Endothelial cell of umbilical vein (primary cell): ENCODE data around the gene CCDC85A. TPM values are rescaled to one million over a fixed set of nuclear protein-coding genes. Genes with fewer than 3 reads are reported as not detected.
A peak's percentile ranks its signal among the peaks of the same experiment; 100 is the strongest.

Source experiments
- BruUV-seq: library from RNA; stranded (reverse); fragments of 400-500 nt; replicated peaks from 2 replicates; lab custom pipeline; 2021; lab: Mats Ljungman, UMichigan
- CTCF ChIA-PET: fragments of 300-600, 350-600 bp; sonication (Branson Sonifier 250); formaldehyde crosslinking; loops from one replicate; lab custom pipeline; 2021; ENCODE audit warnings: antibody characterized with exemption, inconsistent platforms; lab: Charles Lee
- POLR2A ChIA-PET: fragments of 300-600, 350-600 bp; sonication (Branson Sonifier 250); formaldehyde crosslinking; loops from one replicate; lab custom pipeline; 2021; ENCODE audit warnings: antibody characterized with exemption, inconsistent platforms; lab: Charles Lee
- DNase-seq: peaks from one replicate; pipeline ENCODE4 v3.0.0-alpha.2; 2011; ENCODE audit warnings: low read depth, low spot score
- FAIRE-seq: peaks from 2 replicates; lab custom pipeline; 2011; peaks lifted over from hg19 to GRCh38; lab: Jason Lieb, UNC
- H2AFZ ChIP-seq: 2 replicates; pipeline ENCODE4 v1.6.0; 2012; ENCODE audit warnings: low read depth, low read length, control low read depth, inconsistent platforms
- H3K27ac ChIP-seq: 2 replicates; pipeline ENCODE4 v1.5.1; 2011; ENCODE audit warnings: low read depth, mild to moderate bottlenecking, control low read depth, low read length, moderate library complexity; ENCODE audit not compliant: insufficient read depth
- H3K27me3 ChIP-seq, 2 experiments: 2 replicates each; pipeline versions ENCODE4 v1.6.0 to v1.6.1; 2011; ENCODE audit warnings: low read length in 2 of 2, mixed read lengths in 1 of 2; ENCODE audit not compliant: control insufficient read depth in 2 of 2, insufficient read depth in 2 of 2
- H3K36me3 ChIP-seq, 2 experiments: 2 replicates in 1 of 2; 3 replicates in 1 of 2; pipeline ENCODE4 v1.5.1; 2011; ENCODE audit warnings: low read length in 2 of 2, mild to moderate bottlenecking in 1 of 2, moderate library complexity in 1 of 2; ENCODE audit not compliant: control insufficient read depth in 2 of 2, insufficient read depth in 2 of 2; ENCODE audit errors: extremely low read depth in 1 of 2
- H3K4me1 ChIP-seq: 3 replicates; pipeline ENCODE4 v1.5.1; 2011; ENCODE audit warnings: mild to moderate bottlenecking, low read length; ENCODE audit not compliant: control insufficient read depth, insufficient read depth; ENCODE audit errors: extremely low read depth
- H3K4me2 ChIP-seq: 2 replicates; pipeline ENCODE4 v1.6.1; 2011; ENCODE audit warnings: low read length, control low read depth, mixed read lengths; ENCODE audit not compliant: insufficient read depth
- H3K4me3 ChIP-seq, 3 experiments: fragments of 200-600 bp in 1 of 3; sonication (generic), shearing (Covaris generic) in 1 of 3; replicated peaks in 1 of 3; 2 replicates each; pipeline ENCODE4 v1.5.1; 2011 to 2016; ENCODE audit warnings: control low read depth in 3 of 3, low read length in 3 of 3, mild to moderate bottlenecking in 2 of 3, inconsistent platforms in 1 of 3, low read depth in 1 of 3, moderate library complexity in 1 of 3; ENCODE audit not compliant: insufficient read depth in 1 of 3
- H3K79me2 ChIP-seq: 2 replicates; pipeline ENCODE4 v1.6.0; 2012; ENCODE audit warnings: low read length, inconsistent platforms; ENCODE audit not compliant: control insufficient read depth, insufficient read depth
- H3K9ac ChIP-seq: replicated peaks from 2 replicates; pipeline ENCODE3; 2011; ENCODE audit warnings: low read length, control low read depth; ENCODE audit not compliant: insufficient read depth; ENCODE audit errors: extremely low read depth
- H3K9me1 ChIP-seq: replicated peaks from 3 replicates; pipeline ENCODE4 v1.6.0; 2011; ENCODE audit warnings: mild to moderate bottlenecking, low read length; ENCODE audit not compliant: control insufficient read depth, insufficient read depth; ENCODE audit errors: extremely low read depth
- H3K9me3 ChIP-seq: replicated peaks from 2 replicates; pipeline ENCODE4 v1.5.1; 2012; ENCODE audit warnings: low read length, inconsistent platforms; ENCODE audit not compliant: control insufficient read depth, insufficient read depth
- H4K20me1 ChIP-seq: replicated peaks from 2 replicates; pipeline ENCODE3; 2011; ENCODE audit warnings: mild to moderate bottlenecking, low read length; ENCODE audit not compliant: control insufficient read depth, insufficient read depth; ENCODE audit errors: extremely low read depth
- CTCF ChIP-seq, 2 donors: IDR thresholded peaks; 1 replicate in 1 of 2; 2 replicates in 1 of 2; pipeline ENCODE4 v1.5.1; 2011; ENCODE audit warnings: low read length in 2 of 2, mild to moderate bottlenecking in 2 of 2, moderate library complexity in 2 of 2, control low read depth in 1 of 2, inconsistent platforms in 1 of 2, low read depth in 1 of 2; ENCODE audit not compliant: insufficient read depth in 1 of 2; ENCODE audit errors: extremely low read depth in 1 of 2
- EZH2 ChIP-seq: IDR thresholded peaks from 2 replicates; pipeline ENCODE4 v1.6.1; 2012; ENCODE audit warnings: borderline replicate concordance, low read depth, mild to moderate bottlenecking, moderate library complexity, low read length, inconsistent platforms; ENCODE audit not compliant: severe bottlenecking
- FOS ChIP-seq: IDR thresholded peaks from 2 replicates; pipeline ENCODE4 v1.6.1; 2011; ENCODE audit warnings: mild to moderate bottlenecking, low read length, moderate library complexity, borderline replicate concordance; ENCODE audit not compliant: insufficient read depth
- GATA2 ChIP-seq: IDR thresholded peaks from 2 replicates; pipeline ENCODE4 v1.7.0; 2011; ENCODE audit warnings: low read depth, mild to moderate bottlenecking, moderate library complexity, mixed read lengths, low read length; ENCODE audit not compliant: insufficient read length, insufficient read depth
- JUN ChIP-seq: IDR thresholded peaks from 2 replicates; pipeline ENCODE4 v1.6.1; 2011; ENCODE audit warnings: borderline replicate concordance, low read depth; ENCODE audit not compliant: insufficient read length, insufficient read depth
- MAX ChIP-seq: IDR thresholded peaks from 2 replicates; pipeline ENCODE4 v1.6.1; 2011; ENCODE audit not compliant: insufficient read depth, insufficient read length
- MYC ChIP-seq: IDR thresholded peaks from one replicate; pipeline ENCODE4 v1.6.1; 2011; ENCODE audit warnings: mild to moderate bottlenecking, low read depth, low read length
- POLR2A ChIP-seq: IDR thresholded peaks from 2 replicates; pipeline ENCODE4 v1.6.1; 2012; ENCODE audit warnings: low read depth, mild to moderate bottlenecking, control low read depth, low read length
- POLR2AphosphoS5 ChIP-seq: IDR thresholded peaks from 2 replicates; pipeline ENCODE4 v1.6.1; 2012; ENCODE audit warnings: low read depth, mild to moderate bottlenecking, control low read depth, low read length, moderate library complexity; ENCODE audit not compliant: insufficient read depth
- dilution Hi-C: fragments of 300-500 bp; cut with MboI; formaldehyde crosslinking; loops from one replicate; pipeline ENCODE4 v1.15.0; 2019; ENCODE audit warnings: low sequenced_read_pairs; ENCODE audit not compliant: extremely low pct_ligation_motif_present
- intact Hi-C: fragments of 100-400 bp; cut with micrococcal nuclease; formaldehyde crosslinking; loops from one replicate; pipeline ENCODE4 v1.10.0; 2022
- polyA plus RNA-seq, 4 experiments: library from polyadenylated mRNA; depleted of rRNA in 3 of 4; stranded (reverse) in 3 of 4; unstranded in 1 of 4; fragments of >200 nt; gene quantifications; 2 replicates each; pipeline versions ENCODE4 v1.2.1 to v1.2.3, GENCODE V29; 2011 to 2012; ENCODE audit warnings: missing spikeins in 1 of 4
- total RNA-seq: library from RNA; stranded (reverse); gene quantifications from 2 replicates; pipeline ENCODE4 v1.2.3, GENCODE V29; 2021

The CCDC85A gene
- total and polyA plus RNA-seq, 2 donors (not counting 3 experiments of a cell fraction or from before 2014, with no cell fraction given) = 5.1 to 10.4 TPM

- TF ChIP-seq POLR2A (no peak), MYC (no peak), JUN (peak; percentile 49), FOS (peak; percentile 48)
- intact Hi-C loops = no loop called here
- Histone ChIP-seq H3K9me3 (no peaks in the 10 kb centered on the region), H3K4me2 (peak overlapping the region; percentile 5), H3K79me2 (no peaks in the 10 kb centered on the region), H2AFZ (no peak overlapping the region), H4K20me1 (no peaks in the 10 kb centered on the region), H3K27me3 (no peaks in the 10 kb centered on the region), H3K4me3 (no peak overlapping the region), H3K9ac (no peak overlapping the region), H3K27ac (peak overlapping the region; percentile 32), H3K9me1 (no peaks in the 10 kb centered on the region), H3K36me3 (peaks cover 0 to 5% of the 10 kb centered on the region in 2 experiments), H3K4me1 (peaks cover 11% of the 10 kb centered on the region)
- no TSS peak for BruUV-seq
- DNase-seq = peak; percentile 62
- peak; percentile 70 for FAIRE-seq
- ChIA-PET POLR2A (interaction anchor here (0.6 kb wide), 1 partner anchor 15 kb away, joined by 3 read pairs; no protein-coding TSS in a partner anchor), CTCF (interaction anchor here (0.7 to 1.0 kb wide), 2 partner anchors 11 to 547 kb away, joined by 3 read pairs; no protein-coding TSS in a partner anchor)
- dilution Hi-C loops = no loop called here
Measured at GRCh38 chr2:56202381-56203121, 18.8 kb downstream of the CCDC85A start.

GRCh38 chr2:56204556-56204955, 20.8 kb downstream of the CCDC85A start:
- DNase-seq (no peak), FAIRE-seq (no peak)
- no peak overlapping the region for H3K9ac ChIP-seq
- no peak overlapping the region for H3K27ac ChIP-seq
- H2AFZ ChIP-seq = no peak overlapping the region
- intact Hi-C loops = no loop called here
- ChIA-PET CTCF (no interaction called here), POLR2A (no interaction called here)
- no peak overlapping the region for H3K4me2 ChIP-seq
- no TSS peak for BruUV-seq
- peaks cover 0 to 5% of the 10 kb centered on the region in 2 experiments for H3K36me3 ChIP-seq
- no peaks in the 10 kb centered on the region for H4K20me1 ChIP-seq
- H3K27me3 ChIP-seq = no peaks in the 10 kb centered on the region
- H3K9me1 ChIP-seq = no peaks in the 10 kb centered on the region
- H3K79me2 ChIP-seq = no peaks in the 10 kb centered on the region
- H3K4me1 ChIP-seq = peaks cover 11% of the 10 kb centered on the region
- dilution Hi-C loops = no loop called here
- TF ChIP-seq POLR2AphosphoS5 = no peak
- TF ChIP-seq EZH2 = no peak
- TF ChIP-seq MAX = no peak
- no peak for TF ChIP-seq FOS
- TF ChIP-seq MYC = no peak
- TF ChIP-seq GATA2 = no peak
- no peak for TF ChIP-seq POLR2A
- no peak for TF ChIP-seq CTCF (IDR thresholded peaks at IDR 0.05; ENCODE audit: extremely low read depth in 1 of 2, insufficient read depth in 1 of 2, low read depth in 1 of 2, low read length in 2 of 2)
- TF ChIP-seq JUN = no peak
- H3K4me3 ChIP-seq = no peak overlapping the region
- H3K9me3 ChIP-seq = no peaks in the 10 kb centered on the region
